Urinary bladder (tissue), 4 donors: ENCODE measurements around the gene KIF4B. TPM values are rescaled to one million over a fixed set of nuclear protein-coding genes. Genes with fewer than 3 reads are reported as not detected.
"Not testable (repeated sequence)": the region's sequence is repeated elsewhere in the genome, so short reads cannot be mapped to it uniquely, and the experiment has no call there.

Experiments
- DNase-seq: peaks from one replicate; pipeline ENCODE4 v3.0.0-alpha.2; 2015; ENCODE audit errors: extremely low spot score
- H3K27ac ChIP-seq: one replicate; pipeline ENCODE4 v1.5.1; 2013; ENCODE audit warnings: low read depth, mild to moderate bottlenecking, moderate library complexity
- H3K36me3 ChIP-seq: one replicate; pipeline ENCODE4 v1.6.1; 2013; ENCODE audit warnings: mild to moderate bottlenecking, moderate library complexity; ENCODE audit not compliant: insufficient read depth
- H3K4me1 ChIP-seq: one replicate; pipeline ENCODE4 v1.6.1; 2013; ENCODE audit warnings: mild to moderate bottlenecking, moderate library complexity; ENCODE audit not compliant: insufficient read depth
- H3K4me3 ChIP-seq: one replicate; pipeline ENCODE4 v1.5.1; 2013; ENCODE audit warnings: low read depth, low read length
- WGBS: extraction: QIAGEN DNeasy Blood & Tissue Kit; methylation state at CpG from one replicate; pipeline ENCODE4 v1.1.7; 2013; 5-methylcytosine and 5-hydroxymethylcytosine counted together
- polyA plus RNA-seq: library from polyadenylated mRNA; stranded (reverse); fragments of 200-250 nt; gene quantifications from one replicate; pipeline ENCODE4 v1.2.3, GENCODE V29; 2013
- total RNA-seq: library from RNA; depleted of rRNA; stranded (reverse); fragments of >200 nt; gene quantifications from one replicate; pipeline ENCODE4 v1.2.3, GENCODE V29; 2014
- donor health status: healthy with polysubstance abuse.
- donor health status: healthy.

Gene KIF4B
- total and polyA plus RNA-seq, 2 donors, result 0.05 TPM; not detected in 1

DNA sequence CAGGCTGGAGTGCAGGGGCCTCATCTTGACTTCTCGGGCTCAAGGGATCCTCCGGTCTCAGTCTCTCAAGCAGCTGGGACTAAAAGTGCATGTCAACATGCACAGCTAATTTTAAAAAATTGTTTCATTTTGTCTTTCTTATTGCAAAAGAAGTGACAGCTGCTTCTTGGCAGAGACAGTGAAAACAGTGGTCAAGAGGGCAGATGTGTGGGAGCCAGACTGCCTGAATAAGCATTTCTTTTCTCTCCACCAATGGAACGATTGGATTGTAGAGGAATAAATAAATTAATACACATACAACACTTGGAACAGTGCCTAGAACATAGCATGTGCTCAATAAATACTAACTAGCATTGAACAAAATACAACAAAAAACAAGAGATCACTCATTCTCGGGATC is 27.4 kb upstream of the KIF4B start:
- Histone ChIP-seq H3K4me3 (no peak overlapping the region), H3K27ac (no peak overlapping the region), H3K36me3 (no peaks in the 10 kb centered on the region), H3K4me1 (no peaks in the 10 kb centered on the region)
- WGBS, result 59% methylated on average over 4 of the region's 4 CpGs
- no peak for DNase-seq

DNA sequence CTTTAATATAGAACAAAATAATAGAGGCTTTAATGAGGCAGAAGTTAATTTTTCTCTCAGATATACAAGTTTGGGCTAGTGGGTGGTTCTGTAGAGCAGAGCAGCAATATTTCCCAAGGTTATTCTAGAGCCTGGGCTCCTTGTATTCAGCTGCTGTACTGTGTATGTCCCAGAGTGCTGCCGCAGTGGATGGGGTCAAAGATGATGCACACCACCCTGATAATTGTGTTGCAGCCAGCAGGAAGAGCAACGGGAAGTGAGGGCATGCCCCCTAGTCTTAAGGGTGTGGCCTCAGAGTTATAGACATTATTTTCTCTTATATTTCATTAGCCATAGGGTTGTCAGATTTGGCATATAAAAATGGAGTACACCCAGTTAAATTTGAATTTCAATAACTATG is 23.9 kb upstream of the KIF4B start:
- WGBS, result 53% methylated on average over 2 of the region's 2 CpGs
- H3K4me3 ChIP-seq, result no peak overlapping the region

DNA sequence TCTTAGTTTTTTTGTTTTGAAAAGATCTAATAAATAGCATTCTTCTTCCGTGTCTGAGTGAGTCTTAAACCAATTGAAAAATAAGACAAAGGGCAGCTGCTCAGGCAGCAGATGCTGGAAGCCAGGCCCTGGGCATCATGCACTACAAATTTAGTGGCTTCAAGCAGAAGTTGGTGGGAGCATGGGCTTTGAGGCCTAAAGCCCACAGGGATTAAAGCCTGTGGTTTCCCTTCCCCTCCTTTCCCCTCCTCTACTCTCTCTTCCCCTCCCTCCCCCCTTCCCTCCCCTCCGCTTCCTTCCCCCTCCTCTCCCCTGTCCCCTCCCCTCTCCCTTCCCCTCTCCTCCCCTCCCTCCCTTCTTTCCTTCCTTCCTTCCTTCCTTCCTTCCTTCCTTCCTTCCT is 20.1 kb upstream of the KIF4B start:
- Histone ChIP-seq H3K4me1 (no peaks in the 10 kb centered on the region), H3K27ac (no peak overlapping the region), H3K4me3 (no peak overlapping the region), H3K36me3 (no peaks in the 10 kb centered on the region)
- 50% methylated on average over 2 of the region's 2 CpGs for WGBS
- no peak for DNase-seq

More for the DNA sequence above, 23.9 kb upstream of the KIF4B start:
- H3K36me3 ChIP-seq, result no peaks in the 10 kb centered on the region
- no peaks in the 10 kb centered on the region for H3K4me1 ChIP-seq
- H3K27ac ChIP-seq, result no peak overlapping the region
- DNase-seq, result no peak

DNA sequence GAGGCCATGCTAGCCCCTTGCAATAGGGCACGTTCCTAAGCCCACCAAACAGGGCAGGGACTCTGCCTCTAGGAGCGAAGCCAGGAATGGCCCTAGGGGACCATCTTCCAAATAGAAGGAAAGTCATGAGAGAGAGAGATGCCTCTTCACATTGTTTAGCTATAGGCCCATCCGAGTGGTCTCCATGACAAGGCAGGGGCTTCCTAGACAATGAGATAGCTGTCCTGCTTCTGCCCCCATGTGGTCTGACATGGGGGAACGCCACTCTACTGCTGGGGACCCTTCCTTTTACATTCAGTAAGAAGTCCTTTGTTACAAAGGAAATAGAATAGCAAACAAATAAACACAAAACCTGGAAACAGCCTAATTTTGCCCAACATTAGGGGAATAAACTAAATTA is 17.9 kb upstream of the KIF4B start:
- H3K27ac ChIP-seq, result no peak overlapping the region
- DNase-seq, result no peak
- no peak overlapping the region for H3K4me3 ChIP-seq
- no peaks in the 10 kb centered on the region for H3K36me3 ChIP-seq
- WGBS, result 64% methylated on average over 4 of the region's 4 CpGs
- H3K4me1 ChIP-seq, result no peaks in the 10 kb centered on the region

DNA sequence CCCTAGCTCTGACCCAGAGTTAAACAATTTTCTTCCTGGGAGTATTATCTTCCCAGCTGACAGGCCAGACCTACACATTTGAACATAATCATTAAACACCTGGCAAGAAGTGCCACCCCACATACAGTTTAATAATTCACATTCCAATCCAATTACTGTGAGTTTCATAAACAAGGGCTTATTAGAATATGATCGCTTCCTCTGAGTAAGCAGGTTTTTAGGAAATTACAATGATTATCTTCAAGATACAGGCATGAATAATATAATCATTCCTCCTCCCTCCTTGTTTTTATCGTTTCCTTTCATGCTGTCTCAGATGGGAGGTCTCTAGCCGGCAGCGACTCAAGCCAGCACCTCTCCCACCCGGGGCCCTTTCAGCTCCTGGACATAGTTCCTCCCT is 15.8 kb upstream of the KIF4B start:
- Histone ChIP-seq H3K4me1 (no peaks in the 10 kb centered on the region), H3K27ac (no peak overlapping the region), H3K36me3 (no peaks in the 10 kb centered on the region), H3K4me3 (no peak overlapping the region)
- 41% methylated on average over 5 of the region's 5 CpGs for WGBS
- no peak for DNase-seq

DNA sequence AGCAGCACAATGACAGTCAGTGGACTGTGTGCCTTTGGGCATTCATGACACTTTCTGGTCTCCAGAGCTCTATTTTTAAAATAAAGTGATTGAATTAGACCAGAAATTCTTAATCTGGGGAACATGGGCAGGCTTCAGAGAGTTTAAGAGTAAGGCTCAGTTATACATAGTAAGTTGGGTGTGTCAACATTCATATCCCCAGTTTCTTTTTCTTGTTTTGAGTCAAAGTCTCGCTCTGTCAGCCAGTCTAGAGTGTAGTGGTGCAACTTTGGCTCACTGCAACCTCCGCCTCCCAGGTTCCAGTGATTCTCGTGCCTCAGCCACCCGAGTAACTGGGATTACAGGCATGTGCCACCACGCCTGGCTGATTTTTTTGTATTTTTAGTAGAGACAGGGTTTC is 13.7 kb upstream of the KIF4B start:
- no peaks in the 10 kb centered on the region for H3K36me3 ChIP-seq
- no peak overlapping the region for H3K4me3 ChIP-seq
- no peak for DNase-seq
- 84% methylated on average over 5 of the region's 5 CpGs for whole genome bisulfite sequencing
- H3K27ac ChIP-seq, result no peak overlapping the region
- no peaks in the 10 kb centered on the region for H3K4me1 ChIP-seq

DNA sequence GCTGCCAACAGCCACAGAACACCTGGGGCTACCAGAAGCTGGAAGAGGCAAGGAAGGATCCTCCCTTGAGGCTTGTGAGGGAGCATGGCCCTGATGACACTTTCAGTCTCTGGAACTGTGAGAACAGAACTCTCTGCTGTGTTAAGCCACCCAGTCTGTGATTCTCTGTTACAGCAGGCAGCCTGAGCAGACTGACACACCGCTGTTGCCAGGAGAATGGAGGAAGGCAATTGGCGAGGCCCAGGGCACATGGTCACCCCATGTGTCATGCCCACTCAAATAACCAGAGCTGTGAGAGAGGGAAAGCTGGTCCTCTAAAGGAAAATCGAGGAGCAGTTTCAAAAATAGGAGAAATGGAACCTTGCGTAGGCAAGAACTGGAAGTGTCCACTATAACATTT is 12.0 kb upstream of the KIF4B start:
- 91% methylated on average over 4 of the region's 4 CpGs for WGBS
- Histone ChIP-seq H3K4me3 (no peak overlapping the region), H3K4me1 (no peaks in the 10 kb centered on the region), H3K27ac (no peak overlapping the region), H3K36me3 (no peaks in the 10 kb centered on the region)
- no peak for DNase-seq

DNA sequence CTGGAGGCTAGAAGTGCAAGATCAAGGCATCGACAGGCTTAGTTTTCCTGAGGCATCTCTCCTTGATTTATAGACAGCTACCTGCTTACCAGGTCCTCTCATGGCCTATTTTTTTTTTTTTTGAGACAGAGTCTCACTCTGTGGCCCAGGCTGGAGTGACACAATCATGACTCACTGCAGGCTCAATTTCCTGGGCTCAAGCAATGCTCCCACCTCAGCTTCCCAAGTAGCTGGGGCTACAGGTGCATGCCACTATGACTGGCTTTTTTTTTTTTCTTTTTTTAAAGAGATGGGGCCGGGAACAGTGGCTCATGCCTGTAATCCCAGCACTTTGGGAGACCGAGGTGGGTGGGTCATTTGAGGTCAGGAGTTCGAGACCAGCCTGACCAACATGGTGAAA is 10.8 kb upstream of the KIF4B start:
- not testable (repeated sequence) for H3K36me3 ChIP-seq, H3K4me3 ChIP-seq, H3K27ac ChIP-seq, H3K4me1 ChIP-seq, DNase-seq
- 83% methylated on average over 4 of the region's 4 CpGs for WGBS

DNA sequence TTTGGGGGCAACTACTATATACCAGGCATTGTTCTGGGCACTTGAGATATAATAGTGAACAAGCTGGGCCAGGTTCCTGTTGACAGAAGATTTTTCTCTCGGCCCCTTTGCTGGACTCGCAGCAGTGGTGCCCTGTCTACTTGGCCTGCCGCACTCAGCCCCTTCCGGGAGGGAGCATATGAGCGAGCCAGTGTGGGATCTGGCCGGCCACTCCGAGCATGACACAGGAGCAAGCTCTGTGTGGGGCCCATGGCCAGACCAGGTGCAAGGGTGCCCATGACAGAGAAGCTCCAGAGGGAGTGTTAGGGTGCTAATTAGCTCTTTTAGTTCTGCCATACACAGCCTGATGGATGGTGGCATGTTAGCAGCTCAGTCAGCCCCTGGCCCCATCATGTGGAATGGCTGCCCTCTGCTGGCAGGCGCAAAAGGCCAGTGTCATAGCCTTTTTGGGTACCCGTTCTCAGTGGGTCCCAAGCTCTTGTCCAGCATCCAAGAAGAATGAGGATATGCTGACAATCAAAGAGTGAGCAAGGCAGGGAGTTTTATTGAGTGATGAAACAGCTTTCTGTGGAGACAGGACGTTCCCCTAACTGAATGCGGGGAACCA is 9.3 kb upstream of the KIF4B start:
- Histone ChIP-seq H3K4me1 (no peaks in the 10 kb centered on the region), H3K27ac (no peak overlapping the region), H3K4me3 (no peak overlapping the region), H3K36me3 (no peaks in the 10 kb centered on the region)
- WGBS, result 85% methylated on average over 11 of the region's 11 CpGs
- no peak for DNase-seq

DNA sequence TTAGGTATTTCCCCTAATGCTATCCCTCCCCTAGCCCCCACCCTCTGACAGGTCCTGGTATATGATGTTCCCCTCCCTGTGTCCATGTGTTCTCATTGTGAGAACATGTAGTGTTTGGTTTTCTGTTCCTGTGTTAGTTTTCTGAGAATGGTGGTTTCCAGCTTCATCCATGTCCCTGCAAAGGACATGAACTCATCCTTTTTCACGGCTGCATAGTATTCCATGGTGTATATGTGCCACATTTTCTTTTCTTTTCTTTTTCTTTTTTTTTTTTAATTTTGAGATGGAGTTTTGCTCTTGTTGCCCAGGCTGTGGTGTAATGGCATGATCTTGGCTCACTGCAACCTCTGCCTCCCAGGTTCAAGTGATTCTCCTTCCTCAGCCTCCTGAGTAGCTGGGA is 7.3 kb upstream of the KIF4B start:
- WGBS, result 84% methylated on average over 1 of the region's 1 CpG
- not testable (repeated sequence) for H3K4me3 ChIP-seq, H3K4me1 ChIP-seq, H3K27ac ChIP-seq, DNase-seq, H3K36me3 ChIP-seq

DNA sequence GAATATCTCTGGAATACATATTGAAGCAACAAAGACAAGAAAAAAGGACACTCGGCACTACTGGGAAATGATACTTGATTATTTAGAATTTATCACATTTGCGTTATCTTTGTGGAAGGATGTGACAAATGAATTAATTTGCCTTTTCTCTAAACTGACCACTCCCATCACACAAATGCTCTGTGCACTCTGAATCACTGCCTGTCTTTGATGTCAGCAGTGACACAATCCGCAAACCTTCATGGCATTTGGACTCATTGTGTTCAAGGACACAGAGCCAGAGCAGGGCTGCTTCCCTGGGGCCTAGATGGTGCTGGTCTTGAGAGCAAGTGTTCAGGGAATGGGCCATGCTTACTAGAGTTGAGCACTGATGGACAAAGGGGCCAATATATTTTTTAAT is 4.9 kb upstream of the KIF4B start:
- no peak for DNase-seq
- WGBS, result 87% methylated on average over 3 of the region's 3 CpGs
- Histone ChIP-seq H3K36me3 (no peaks in the 10 kb centered on the region), H3K4me1 (no peaks in the 10 kb centered on the region), H3K4me3 (no peak overlapping the region), H3K27ac (no peak overlapping the region)

DNA sequence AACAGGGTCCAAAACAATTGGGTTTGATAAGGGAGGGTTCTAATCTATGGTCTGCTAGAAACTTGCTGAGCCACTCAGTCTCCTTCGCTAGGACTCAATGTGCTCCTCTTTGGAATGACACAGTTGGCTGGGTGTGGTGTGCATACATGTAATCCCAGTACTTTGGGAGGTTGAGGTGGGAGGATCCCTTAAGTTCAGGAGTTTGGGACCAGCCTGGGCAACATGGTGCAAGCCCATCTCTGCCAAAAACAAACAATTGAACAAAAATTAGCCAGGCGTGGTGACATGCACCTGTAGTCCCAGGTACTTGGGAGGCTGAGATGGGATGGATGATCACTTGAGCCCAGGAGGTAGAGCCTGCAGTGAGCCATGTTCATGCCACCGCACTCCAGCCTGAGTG is 2.7 kb upstream of the KIF4B start:
- 95% methylated on average over 3 of the region's 3 CpGs for WGBS
- no peak overlapping the region for H3K27ac ChIP-seq
- no peak for DNase-seq
- no peak overlapping the region for H3K4me3 ChIP-seq
- no peaks in the 10 kb centered on the region for H3K36me3 ChIP-seq
- no peaks in the 10 kb centered on the region for H3K4me1 ChIP-seq

DNA sequence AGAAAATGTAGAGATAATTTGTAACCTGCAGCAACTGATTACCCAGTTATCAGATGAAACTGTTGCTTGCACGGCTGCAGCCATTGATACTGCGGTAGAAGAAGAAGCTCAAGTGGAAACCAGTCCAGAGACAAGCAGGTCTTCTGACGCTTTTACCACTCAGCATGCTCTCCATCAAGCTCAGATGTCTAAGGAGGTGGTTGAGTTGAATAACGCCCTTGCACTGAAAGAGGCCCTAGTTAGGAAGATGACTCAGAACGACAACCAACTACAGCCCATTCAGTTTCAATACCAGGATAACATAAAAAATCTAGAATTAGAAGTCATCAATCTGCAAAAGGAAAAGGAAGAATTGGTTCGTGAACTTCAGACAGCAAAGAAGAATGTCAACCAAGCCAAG is 1.7 kb downstream of the KIF4B start:
- no peaks in the 10 kb centered on the region for H3K4me1 ChIP-seq
- no peak for DNase-seq
- no peak overlapping the region for H3K4me3 ChIP-seq
- no peak overlapping the region for H3K27ac ChIP-seq
- WGBS, result 75% methylated on average over 6 of the region's 6 CpGs
- H3K36me3 ChIP-seq, result no peaks in the 10 kb centered on the region

DNA sequence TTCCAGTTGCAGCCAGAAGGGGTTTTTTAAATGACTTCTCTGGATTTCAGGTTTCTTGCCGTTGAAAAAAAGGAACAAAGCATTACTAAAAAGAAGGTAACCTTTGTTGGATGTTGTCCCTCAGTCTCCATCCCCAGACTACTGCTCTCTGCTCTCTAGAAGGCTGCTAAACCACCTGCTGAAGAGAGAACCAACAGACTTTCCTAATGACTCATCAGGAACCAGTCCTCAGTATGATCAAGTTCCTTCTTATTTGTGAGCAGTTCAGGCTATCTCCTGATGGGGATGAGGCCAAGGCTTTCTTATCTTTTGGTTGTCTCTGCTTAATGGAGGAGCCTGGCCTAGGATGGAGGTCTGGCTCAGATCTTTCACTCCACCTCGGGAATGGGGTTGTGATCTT is 4.1 kb downstream of the KIF4B start:
- H3K4me3 ChIP-seq, result no peak overlapping the region
- H3K36me3 ChIP-seq, result no peaks in the 10 kb centered on the region
- 70% methylated on average over 2 of the region's 2 CpGs for WGBS
- DNase-seq, result no peak
- H3K27ac ChIP-seq, result no peak overlapping the region
- no peaks in the 10 kb centered on the region for H3K4me1 ChIP-seq

DNA sequence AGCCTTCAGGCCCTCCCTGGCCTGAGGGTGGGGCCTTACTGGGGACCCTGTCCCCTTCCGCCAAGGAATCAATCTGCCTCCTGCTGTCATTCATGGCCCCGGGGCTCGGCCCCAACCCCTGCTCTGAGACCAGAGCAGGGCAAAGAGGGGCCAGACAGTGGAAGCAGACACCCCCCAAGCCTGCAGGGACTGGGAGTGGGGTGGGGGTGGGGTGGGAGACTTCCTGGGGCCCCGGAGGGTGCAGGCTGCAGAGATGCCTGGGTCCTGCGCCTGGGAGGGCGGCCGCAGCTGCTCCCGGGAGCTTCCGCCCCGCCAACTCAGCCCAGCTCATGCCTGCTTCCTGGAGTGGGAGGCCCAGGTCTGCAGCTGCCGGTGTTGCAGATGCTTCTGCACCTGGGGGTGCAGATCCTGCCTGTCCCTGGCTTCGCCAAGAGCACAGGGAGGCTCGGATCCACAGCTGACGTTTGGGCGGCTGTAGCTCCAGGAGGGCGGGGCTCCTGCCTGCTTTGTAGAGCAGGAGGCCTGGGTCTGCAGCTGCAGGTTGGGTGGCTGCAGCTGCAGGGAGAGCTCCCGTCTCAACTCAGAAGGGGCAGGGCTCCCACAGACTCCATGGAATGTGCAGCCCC is 6.2 kb downstream of the KIF4B start:
- DNase-seq, result no peak
- no peak overlapping the region for H3K27ac ChIP-seq
- WGBS, result 84% methylated on average over 17 of the region's 17 CpGs
- H3K4me3 ChIP-seq, result no peak overlapping the region
- no peaks in the 10 kb centered on the region for H3K4me1 ChIP-seq
- H3K36me3 ChIP-seq, result no peaks in the 10 kb centered on the region
